B cell (primary cell): ENCODE results near the gene HOXD4. TPM values are rescaled to one million over a fixed set of nuclear protein-coding genes. Genes with fewer than 3 reads are reported as not detected.

Source experiments
- ATAC-seq: fragments of 200-7000 bp; cut with Tn5 transposase; one replicate; pipeline ENCODE4 v1.10.0; 2021; ENCODE audit warnings: low read depth, mild to moderate bottlenecking, moderate number of reproducible peaks, moderate library complexity
- CTCF ChIA-PET: fragments of 350-600 bp; sonication (Branson Sonifier 250); formaldehyde crosslinking; loops from one replicate; lab custom pipeline; 2021; ENCODE audit warnings: antibody characterized with exemption, inconsistent platforms; lab: Charles Lee
- POLR2A ChIA-PET: fragments of 350-600 bp; sonication (Branson Sonifier 250); formaldehyde crosslinking; loops from one replicate; lab custom pipeline; 2021; ENCODE audit warnings: antibody characterized with exemption; lab: Charles Lee
- DNase-seq: peaks from one replicate; pipeline ENCODE4 v3.0.0; 2013
- H2AFZ ChIP-seq: 2 replicates; pipeline ENCODE4 v1.6.1; 2012; ENCODE audit warnings: mild to moderate bottlenecking, low read depth, low read length; ENCODE audit not compliant: insufficient read depth, poor library complexity, severe bottlenecking
- H3K27ac ChIP-seq, 2 donors: 1 replicate in 1 of 2; 2 replicates in 1 of 2; pipeline ENCODE4 v1.5.1; 2012 to 2013; ENCODE audit warnings: low read length in 2 of 2, mild to moderate bottlenecking in 2 of 2, moderate library complexity in 1 of 2
- H3K27me3 ChIP-seq, 4 experiments: fragments of 200-600 bp in 1 of 4; sonication (generic) in 1 of 4; replicated peaks in 1 of 4; 1 replicate in 2 of 4; 2 replicates in 2 of 4; pipeline versions ENCODE4 v1.6.1 to v1.7.0; 2013 to 2016; ENCODE audit warnings: low read length in 3 of 4, mild to moderate bottlenecking in 2 of 4, mixed read lengths in 1 of 4, moderate library complexity in 1 of 4; ENCODE audit not compliant: insufficient read depth in 4 of 4, control insufficient read depth in 3 of 4; ENCODE audit errors: control extremely low read depth in 1 of 4
- H3K36me3 ChIP-seq, 2 experiments: replicated peaks in 1 of 2; 1 replicate in 1 of 2; 2 replicates in 1 of 2; pipeline versions ENCODE4 v1.6.1 to v1.7.1; 2013; ENCODE audit warnings: low read length in 1 of 2; ENCODE audit not compliant: insufficient read depth in 2 of 2, control insufficient read depth in 1 of 2; ENCODE audit errors: control extremely low read depth in 1 of 2, extremely low read depth in 1 of 2
- H3K4me1 ChIP-seq, 2 donors: fragments of 200-600 bp in 1 of 2; sonication (generic) in 1 of 2; 1 replicate in 1 of 2; 2 replicates in 1 of 2; pipeline versions ENCODE4 v1.5.1 to v1.6.1; 2013 to 2017; ENCODE audit warnings: low read length in 2 of 2; ENCODE audit not compliant: control insufficient read depth in 2 of 2, insufficient read depth in 2 of 2
- H3K4me2 ChIP-seq: replicated peaks from 2 replicates; pipeline ENCODE3; 2012; ENCODE audit warnings: mild to moderate bottlenecking, low read depth, low read length; ENCODE audit not compliant: poor library complexity, severe bottlenecking
- H3K4me3 ChIP-seq, 5 experiments: fragments of 200-600 bp in 1 of 5; sonication (generic) in 1 of 5; 1 replicate in 3 of 5; 2 replicates in 2 of 5; pipeline versions ENCODE4 v1.5.1 to v1.7.0; 2011 to 2016; ENCODE audit warnings: low read length in 4 of 5, mild to moderate bottlenecking in 4 of 5, low read depth in 2 of 5, control low read depth in 1 of 5, moderate library complexity in 1 of 5; ENCODE audit not compliant: insufficient read depth in 1 of 5; ENCODE audit errors: control extremely low read depth in 1 of 5, extremely low read depth in 1 of 5
- H3K79me2 ChIP-seq: fragments of 200-600 bp; sonication (generic); one replicate; pipeline ENCODE4 v1.6.0; 2016; ENCODE audit warnings: low read length; ENCODE audit not compliant: control insufficient read depth, insufficient read depth
- H3K9ac ChIP-seq: fragments of 200-600 bp; sonication (generic); 2 replicates; pipeline ENCODE4 v1.6.1; 2017; ENCODE audit warnings: mild to moderate bottlenecking, low read length, moderate library complexity
- H3K9me3 ChIP-seq, 3 donors: one replicate each; pipeline versions ENCODE4 v1.6.1 to v1.7.1; 2013; ENCODE audit warnings: low read length in 2 of 3; ENCODE audit not compliant: control insufficient read depth in 2 of 3, insufficient read depth in 1 of 3; ENCODE audit errors: control extremely low read depth in 1 of 3
- H4K20me1 ChIP-seq: 2 replicates; pipeline ENCODE4 v1.6.0; 2012; ENCODE audit warnings: mild to moderate bottlenecking, low read length; ENCODE audit not compliant: insufficient read depth, control insufficient read depth, poor library complexity, severe bottlenecking
- H3K27ac Mint-ChIP-seq: one replicate; pipeline ENCODE4 v1.8.0; 2021; ENCODE audit warnings: mixed read lengths
- H3K27me3 Mint-ChIP-seq: one replicate; pipeline ENCODE4 v1.8.0; 2021; ENCODE audit warnings: mixed read lengths
- H3K4me1 Mint-ChIP-seq: one replicate; pipeline ENCODE4 v1.8.0; 2021; ENCODE audit warnings: mixed read lengths
- H3K4me3 Mint-ChIP-seq: one replicate; pipeline ENCODE4 v1.8.0; 2021; ENCODE audit warnings: mixed read lengths
- H3K9me3 Mint-ChIP-seq: one replicate; pipeline ENCODE4 v1.8.0; 2022; ENCODE audit warnings: mixed read lengths; ENCODE audit not compliant: insufficient read depth
- CTCF ChIP-seq: fragments of 200-600 bp; IDR thresholded peaks from one replicate; pipeline ENCODE4 v1.8.0; 2022; ENCODE audit warnings: antibody characterized with exemption, mild to moderate bottlenecking
- EZH2 ChIP-seq: IDR thresholded peaks from 2 replicates; pipeline ENCODE4 v1.6.1; 2012; ENCODE audit warnings: borderline replicate concordance, low read depth, mild to moderate bottlenecking, moderate library complexity, low read length; ENCODE audit not compliant: insufficient read depth, poor library complexity, severe bottlenecking
- WGBS: methylation state at CpG from one replicate; pipeline ENCODE4 v1.1.5; 2013; ENCODE audit warnings: missing lambda C conversion rate; ENCODE audit not compliant: insufficient coverage; 5-methylcytosine and 5-hydroxymethylcytosine counted together
- intact Hi-C: fragments of 100-400 bp; cut with micrococcal nuclease; formaldehyde crosslinking; loops from one replicate; pipeline ENCODE4 v1.10.0; 2022
- polyA plus RNA-seq: library from polyadenylated mRNA; depleted of rRNA; stranded (reverse); fragments of >200 nt; gene quantifications from 2 replicates; pipeline ENCODE4 v1.2.3, GENCODE V29; 2012
- total RNA-seq, 2 donors: library from RNA; stranded (reverse); fragments of 120-200 nt in 1 of 2; gene quantifications; 1 replicate in 1 of 2; 2 replicates in 1 of 2; pipeline versions ENCODE4 v1.2.3 to v1.2.4, GENCODE V29; 2013 to 2022

HOXD4 gene
- total and polyA plus RNA-seq, 2 donors (not counting 1 experiment from before 2014, with no cell fraction given), result not detected

GRCh38 chr2:176172007-176172894, 20.9 kb downstream of the HOXD4 start:
- ChIA-PET POLR2A (no interaction called here), CTCF (no interaction called here)
- Histone ChIP-seq H3K4me1 (peaks cover 0 to 4% of the 10 kb centered on the region in 2 donors), H3K79me2 (no peaks in the 10 kb centered on the region), H3K9me3 (peaks cover 0 to 32% (median 0%) of the 10 kb centered on the region in 3 donors), H3K4me3 (no peak overlapping the region), H4K20me1 (no peaks in the 10 kb centered on the region), H3K27ac (no peak overlapping the region), H3K4me2 (no peak overlapping the region), H3K9ac (no peak overlapping the region), H2AFZ (no peak overlapping the region), H3K36me3 (no peaks in the 10 kb centered on the region), H3K27me3 (peaks cover 0 to 79% (median 52%) of the 10 kb centered on the region in 4 experiments)
- intact Hi-C loops, result no loop called here
- ATAC-seq (no peak), DNase-seq (no peak)
- H3K4me1 Mint-ChIP-seq, result peaks cover 3% of the 10 kb centered on the region
- peaks cover 74% of the 10 kb centered on the region for H3K27me3 Mint-ChIP-seq
- H3K27ac Mint-ChIP-seq, result no peak overlapping the region
- H3K4me3 Mint-ChIP-seq, result no peak overlapping the region
- H3K9me3 Mint-ChIP-seq, result no peaks in the 10 kb centered on the region
- WGBS, result 18% methylated on average over 39 of the region's 60 CpGs
- TF ChIP-seq CTCF, result no peak
- no peak for TF ChIP-seq EZH2
